ENCODE results near the gene AKAP6.

The AKAP6 gene

DNA sequence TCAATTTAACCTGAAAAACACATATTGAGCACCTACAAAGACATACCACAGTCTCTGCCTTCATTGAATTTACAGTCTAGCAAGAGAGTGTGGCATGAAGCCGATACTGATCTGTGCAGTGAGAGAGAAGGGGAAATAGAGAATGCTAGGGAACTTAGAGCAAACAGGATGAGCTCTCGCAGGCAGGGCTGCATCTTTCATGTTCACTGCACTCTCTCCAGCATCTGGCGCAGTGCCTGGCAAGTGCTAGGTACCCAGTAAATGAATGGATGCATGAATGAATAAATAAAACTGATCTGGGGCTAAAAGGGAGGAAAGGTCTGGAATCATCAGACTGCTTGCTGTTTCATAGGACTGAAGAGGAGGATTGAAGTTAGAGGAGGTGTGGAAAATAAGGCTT lies 353.1 kb downstream of the AKAP6 start:
- no peak for DNase-seq

DNA sequence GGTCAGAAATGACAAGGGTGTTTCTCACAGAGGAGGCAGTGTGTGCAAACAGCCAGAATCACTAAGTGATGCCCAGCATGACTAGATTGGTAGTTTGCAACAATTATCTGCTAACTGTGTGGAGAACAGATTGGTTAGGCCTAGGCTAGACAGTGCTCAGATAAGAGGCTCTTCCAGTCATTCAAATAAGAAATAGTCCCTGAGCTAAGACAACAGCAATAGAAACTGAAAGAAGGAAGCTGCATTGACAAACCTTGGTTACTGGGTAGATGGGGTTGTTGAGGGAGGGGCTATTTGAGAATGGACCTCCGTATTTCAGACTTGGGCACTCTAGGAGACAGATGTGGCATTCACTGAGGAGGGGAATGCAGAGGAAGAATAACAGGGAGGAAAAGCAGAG lies 354.6 kb downstream of the AKAP6 start:
- no peak for DNase-seq

DNA sequence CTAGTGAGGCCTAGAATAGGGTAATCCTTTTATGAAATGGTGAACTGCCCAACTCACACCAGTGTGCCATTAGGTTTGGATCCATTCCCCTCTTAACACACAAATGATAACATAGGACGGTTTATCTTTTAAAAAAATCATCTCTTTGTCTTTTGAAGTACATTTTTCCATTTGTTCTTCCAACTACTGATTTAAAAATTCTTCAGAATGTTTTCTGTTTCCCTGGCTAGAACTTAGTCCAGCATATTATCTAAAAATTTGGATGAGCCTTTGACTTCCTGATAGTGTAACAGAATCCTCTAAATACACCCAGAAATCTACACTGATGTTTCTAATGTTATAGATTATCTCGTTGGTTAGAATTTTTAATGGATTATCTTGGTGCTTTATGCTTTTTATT lies 359.8 kb downstream of the AKAP6 start:
- DNase-seq = no peak

DNA sequence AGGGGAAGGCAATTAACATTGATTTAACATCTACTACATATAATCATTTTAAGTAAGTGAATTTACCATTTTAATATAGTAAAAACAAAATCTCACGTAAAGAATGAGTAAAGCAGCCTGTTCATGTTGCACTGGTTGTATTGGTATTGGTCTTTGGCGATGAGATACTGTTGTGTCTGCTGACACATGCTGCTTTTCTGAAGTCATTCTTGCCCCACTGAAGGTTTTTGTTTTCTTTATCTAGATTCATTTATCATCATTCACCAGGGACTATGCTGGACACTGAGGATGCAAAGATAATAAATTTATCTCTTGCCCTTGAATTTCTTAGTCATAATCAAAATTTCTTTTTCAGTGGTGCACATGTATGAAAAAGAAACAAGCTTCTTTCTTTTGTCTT lies 363.3 kb downstream of the AKAP6 start:
- DNase-seq = no peak

DNA sequence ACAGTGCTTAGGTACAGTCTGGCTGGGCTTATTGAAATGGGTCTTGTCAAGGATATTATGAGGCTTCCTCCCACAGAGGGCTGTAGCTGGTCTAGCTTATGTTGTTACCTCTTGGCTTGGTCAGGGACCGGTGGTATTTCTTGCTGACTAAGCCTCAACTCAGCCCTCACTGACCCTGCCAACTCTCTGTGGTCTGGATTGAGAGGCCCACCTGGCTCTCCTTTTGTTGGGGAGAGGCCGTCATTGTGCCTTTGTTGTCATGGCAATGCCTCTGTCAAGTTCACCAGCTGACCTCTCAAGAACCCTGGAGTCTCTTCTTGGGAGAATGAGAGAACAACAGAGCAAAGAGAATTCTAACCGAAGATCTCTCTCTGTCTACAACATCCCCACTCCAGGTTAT lies 364.0 kb downstream of the AKAP6 start:
- DNase-seq = no peak

DNA sequence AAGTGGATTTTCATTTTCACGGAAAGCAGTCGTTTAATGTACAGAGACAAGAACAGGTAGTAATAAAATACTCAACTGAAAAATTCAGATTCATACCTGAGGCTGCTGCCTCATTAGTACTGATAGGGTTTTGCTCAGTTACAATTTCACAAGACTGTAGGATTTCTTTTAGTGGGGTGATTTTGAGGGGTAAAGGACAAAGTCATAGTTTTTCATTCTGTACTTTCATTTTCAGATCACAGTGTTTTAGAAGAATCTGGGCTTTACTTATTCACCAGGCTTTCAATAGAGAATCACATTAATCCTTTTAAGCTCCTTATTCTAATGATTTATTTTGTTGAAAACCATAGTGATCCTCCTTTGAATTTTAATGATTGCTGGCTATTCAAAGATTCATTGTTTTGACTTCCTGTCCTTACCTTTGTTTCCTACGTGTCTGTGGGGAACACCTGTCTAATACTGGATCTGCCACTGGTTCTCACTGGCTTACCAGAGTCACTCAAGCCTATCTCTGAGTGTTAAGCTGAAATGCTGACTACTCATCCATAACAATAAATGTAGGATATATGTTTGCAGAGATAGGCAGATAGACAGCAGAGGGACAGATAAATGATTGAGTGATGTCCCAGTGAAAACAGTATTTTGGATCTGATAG lies 365.8 kb downstream of the AKAP6 start:
- no peak for DNase-seq

DNA sequence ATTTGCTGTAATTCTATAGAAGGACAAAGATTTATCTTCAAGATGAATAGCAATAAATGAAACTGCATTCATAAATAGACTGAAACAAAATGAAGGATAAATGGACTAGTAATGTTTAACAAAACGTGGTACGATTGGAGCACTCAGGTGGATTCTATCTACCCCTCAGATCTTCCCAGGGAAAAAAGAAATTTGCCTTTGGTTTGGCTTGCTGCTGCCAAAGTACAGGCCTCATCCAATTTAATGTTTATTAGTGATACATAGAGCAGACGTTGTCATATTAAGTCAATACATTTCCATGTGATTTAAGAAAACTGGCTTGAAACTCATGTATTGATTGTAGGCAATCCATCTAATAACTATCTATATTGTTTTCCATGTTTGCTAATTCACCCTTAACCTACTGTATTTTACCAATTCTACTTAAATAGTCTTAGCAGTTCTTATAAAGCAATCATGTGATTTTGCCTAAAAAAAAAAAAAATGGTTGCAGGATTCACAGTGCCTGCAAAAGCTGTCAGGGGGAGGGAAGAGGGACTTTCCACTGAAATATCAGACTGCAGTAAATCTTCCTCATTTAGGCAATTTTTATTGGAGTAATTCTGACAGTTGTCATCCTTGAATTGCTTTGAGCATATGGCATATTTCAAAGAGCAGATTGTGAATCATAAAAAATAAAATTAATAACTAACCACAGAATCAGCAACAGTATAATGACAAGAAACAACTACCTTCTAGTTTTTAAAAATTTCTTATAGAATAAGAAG lies 367.4 kb downstream of the AKAP6 start:
- no peak for DNase-seq

DNA sequence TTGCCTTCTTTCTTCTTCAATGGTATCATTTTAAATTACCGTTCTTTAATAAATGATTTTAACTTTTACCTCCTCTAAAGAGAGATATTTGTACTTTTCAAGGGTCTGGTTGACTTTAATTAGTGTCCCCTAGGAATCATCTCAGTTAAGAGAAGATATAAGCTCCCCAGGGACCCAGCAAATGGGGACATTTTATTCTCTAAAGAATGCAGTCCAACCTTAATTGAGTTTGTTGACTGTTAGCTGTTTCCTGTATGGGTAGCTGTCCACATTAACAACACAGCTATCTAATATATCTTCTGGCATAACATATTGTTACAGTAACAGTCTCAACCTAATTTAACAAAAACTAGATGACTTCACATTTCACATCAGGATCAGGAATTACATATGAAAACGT lies 368.0 kb downstream of the AKAP6 start:
- no peak for DNase-seq

DNA sequence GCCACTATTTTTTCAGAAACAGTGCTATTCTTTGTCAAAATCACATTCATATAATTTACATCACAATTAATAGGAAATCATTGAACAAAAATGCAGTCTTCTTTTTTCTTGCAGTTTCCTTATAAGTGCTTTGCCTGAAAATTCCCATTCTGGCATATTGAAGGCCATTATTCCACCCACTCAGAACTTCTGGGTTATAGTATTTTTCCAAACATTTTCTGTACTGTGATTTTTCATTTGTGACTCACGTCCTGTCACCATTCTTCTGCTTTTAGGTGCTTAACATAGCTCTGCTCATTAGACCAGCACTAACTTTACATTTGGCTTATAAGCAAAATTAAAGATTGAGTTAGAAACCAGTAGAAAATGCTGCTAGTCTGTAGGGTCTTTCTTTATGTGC lies 368.6 kb downstream of the AKAP6 start:
- DNase-seq = no peak

DNA sequence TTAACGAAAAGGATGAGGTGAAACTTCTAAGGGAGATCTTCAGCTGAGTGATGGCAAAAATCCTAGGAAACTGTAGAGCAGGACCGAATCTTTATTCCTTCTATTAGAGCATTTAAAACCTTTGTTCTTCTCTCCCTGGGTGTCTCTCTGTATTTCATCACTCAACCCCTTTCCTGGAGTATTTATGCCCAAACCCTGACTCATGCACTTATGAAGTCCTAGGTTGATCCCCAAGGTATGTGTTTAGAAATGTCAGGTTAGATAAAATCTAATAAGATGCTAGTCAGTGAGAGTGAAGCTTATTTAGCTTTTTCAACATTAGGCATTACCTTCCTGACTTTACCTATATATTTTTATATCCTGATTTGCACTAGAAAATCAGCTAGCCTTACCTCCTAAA lies 369.7 kb downstream of the AKAP6 start:
- no peak for DNase-seq

DNA sequence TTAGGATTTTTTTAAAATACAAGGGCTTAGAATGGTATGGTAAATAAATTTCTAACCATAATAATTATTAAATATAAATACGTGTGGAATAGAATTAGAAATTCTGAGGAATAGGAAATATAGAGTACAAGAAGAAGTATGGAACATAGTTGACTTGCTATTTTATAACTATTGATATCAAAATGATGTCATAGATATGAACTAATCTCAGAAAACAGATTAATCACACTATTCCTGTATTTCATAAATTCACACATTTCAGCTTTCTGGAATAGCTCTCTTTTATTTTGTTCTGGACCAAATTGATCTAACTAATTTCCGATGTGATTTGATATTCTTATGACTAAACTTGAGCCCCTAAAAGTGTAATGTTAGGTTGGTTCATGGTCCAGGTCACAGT lies 372.4 kb downstream of the AKAP6 start:
- DNase-seq = no peak

DNA sequence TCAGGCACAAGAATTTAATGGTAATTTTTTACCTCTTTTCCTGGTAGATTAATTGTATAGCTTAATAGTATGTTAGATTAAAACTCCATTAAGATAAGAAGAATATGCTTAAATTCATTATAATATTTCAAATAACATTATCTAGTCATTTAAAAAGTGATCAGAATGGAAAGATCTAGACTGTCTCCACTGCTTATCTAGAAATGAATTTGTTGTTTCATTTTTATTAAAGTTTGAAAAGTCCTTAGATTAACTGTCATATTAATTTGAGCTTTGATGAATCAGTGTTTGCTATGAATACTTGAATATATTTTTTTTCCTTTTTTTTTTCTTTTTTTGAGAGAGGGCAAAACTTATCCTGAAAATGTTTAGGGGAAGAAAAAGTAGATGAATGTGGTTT lies 373.0 kb downstream of the AKAP6 start:
- DNase-seq = no peak

DNA sequence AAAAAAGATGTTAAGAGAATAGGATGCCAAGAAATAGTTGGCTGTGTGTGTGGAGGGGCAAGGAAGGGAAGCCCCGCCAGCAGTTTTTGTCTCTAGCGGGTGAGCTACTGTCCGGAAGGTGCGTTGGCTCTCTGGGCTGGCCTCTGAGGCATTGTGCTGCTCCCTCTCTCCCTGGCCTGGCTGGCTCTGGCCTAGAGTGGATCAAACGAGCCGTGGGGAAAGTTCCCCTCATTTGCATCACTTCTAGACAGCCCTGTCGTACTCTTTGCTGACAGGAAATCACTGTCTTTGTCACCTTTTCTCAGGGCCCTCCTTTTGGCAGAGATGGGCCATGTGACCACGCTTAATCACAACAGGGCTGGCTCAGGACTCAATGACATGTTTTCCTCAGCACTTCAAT lies 373.5 kb downstream of the AKAP6 start:
- no peak for DNase-seq

DNA sequence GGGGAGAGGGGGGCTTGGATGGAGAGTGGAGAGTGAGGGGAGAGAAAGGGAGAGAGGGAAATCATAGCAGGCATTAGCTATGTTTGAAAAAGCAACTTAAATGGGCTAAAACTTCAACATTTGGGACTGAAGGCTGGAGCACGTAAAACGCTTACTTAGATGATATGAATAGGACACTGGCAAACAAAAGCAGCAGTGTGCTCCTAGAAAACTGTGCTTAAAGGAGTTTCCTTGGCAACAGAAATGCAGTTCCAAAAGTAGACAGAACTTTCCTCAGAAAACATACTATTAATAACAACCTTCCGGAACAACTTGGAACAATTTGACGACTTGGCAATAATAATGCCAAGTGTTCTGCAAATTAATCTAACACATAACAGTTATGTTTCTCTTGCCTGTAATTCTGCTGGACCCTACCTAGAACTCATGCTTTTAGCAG lies 374.1 kb downstream of the AKAP6 start:
- DNase-seq = no peak

DNA sequence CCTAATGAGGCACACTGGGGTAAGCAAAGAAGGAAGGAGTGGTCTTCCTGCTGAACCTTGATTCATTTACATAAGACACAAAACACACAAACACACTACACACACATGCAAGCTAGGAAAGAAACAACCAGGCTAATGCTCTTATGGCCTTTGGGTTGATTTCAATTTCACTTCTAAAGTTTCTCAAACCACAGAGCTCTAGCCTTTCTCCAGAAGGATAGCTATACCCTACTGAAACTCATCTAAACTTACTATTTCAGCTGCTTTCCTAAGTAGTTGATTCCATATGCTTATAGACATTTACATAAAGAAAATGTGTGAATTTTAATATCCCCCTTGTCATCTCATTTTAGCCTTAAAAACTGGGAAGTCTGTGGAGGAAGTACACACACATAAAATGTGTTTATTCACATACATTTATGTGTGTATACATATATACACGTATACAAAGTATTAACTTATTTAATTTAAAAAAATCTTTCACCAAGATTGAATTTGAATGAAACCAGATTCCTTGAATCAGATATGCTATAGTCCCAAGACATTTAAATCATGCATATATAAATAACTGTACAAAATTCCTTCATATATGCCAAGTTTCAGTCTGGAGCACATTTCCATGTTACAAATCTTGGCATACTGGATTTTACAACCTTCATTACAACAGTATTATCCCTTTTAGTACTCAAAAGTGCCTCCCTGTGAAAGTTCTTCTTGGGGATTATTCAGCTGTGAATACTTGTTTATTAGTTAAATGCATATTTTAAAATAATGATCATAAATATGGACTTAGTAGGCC lies 377.8 kb downstream of the AKAP6 start:
- no peak for DNase-seq

DNA sequence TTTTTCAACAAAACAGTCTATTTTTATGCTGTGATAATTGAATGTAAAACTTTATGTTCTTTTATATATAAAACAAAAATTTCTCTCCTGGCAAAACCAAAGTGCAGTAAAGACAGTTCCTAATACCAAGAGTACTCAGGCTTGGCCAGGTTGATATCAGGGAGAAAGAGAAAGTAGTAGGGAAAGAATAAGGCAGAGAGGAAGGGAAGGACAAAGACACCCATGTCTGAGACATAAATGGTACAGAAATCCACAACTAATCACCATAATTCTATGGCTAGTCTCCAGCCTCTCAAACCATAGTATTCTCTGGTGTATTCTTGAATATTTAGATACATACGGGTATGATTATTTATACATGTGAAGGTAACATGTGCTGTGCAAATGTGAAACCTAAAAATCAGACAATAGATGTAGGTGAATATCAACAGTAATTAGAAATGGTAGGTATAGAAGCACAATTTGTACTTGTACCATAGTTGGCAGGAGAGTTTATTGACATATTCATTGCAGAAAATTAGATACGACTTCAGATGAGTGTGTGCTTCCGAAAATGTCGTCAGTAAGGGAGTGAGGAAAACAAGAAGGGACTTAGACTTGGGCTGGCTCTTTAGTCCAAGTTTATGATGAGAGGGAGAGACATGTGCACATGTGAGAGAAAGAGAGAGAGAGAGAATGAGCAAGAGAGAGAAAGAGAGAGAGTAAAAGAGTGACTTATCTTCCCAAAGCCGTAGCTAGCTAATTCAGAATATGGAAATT lies 378.8 kb downstream of the AKAP6 start:
- no peak for DNase-seq

DNA sequence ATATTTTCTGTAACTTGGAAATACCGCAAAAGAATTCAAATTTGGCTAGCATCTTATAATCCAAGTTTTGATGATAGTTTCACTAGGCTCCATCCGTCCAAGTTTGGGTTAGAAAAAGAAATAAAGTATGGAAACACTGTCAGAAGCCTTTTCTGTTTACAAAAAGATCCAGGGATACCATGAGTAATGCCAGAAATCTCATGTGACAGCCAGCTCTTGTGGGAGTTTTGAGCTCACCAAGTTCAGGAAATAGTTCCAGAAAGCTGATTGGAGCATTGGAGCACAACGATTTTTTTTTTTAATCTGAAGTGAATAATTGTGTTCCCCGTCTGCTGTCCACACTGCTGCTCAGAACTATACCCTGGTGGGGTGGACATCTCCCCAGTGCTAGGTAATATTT lies 379.9 kb downstream of the AKAP6 start:
- no peak for DNase-seq

DNA sequence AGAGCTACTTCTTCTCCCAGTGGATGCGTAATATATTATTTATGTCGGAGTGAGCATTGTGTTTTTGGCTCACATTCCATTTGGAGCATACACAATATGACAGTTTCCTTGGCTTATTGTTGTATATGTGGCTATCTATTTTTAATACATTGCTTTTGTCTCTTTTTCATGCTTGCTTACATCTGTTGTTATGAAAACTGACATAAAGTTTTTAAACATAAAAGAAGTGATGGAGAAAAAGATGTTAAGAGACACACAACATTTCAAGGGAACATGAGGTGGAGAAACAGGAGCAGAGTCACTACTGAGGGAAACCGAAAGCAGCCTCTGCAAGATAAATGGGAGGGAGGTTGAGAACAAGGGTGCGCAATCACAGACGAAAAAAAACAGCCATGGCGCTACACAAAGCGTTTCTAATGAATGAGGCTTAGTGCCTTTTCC lies 381.2 kb downstream of the AKAP6 start:
- DNase-seq = no peak

DNA sequence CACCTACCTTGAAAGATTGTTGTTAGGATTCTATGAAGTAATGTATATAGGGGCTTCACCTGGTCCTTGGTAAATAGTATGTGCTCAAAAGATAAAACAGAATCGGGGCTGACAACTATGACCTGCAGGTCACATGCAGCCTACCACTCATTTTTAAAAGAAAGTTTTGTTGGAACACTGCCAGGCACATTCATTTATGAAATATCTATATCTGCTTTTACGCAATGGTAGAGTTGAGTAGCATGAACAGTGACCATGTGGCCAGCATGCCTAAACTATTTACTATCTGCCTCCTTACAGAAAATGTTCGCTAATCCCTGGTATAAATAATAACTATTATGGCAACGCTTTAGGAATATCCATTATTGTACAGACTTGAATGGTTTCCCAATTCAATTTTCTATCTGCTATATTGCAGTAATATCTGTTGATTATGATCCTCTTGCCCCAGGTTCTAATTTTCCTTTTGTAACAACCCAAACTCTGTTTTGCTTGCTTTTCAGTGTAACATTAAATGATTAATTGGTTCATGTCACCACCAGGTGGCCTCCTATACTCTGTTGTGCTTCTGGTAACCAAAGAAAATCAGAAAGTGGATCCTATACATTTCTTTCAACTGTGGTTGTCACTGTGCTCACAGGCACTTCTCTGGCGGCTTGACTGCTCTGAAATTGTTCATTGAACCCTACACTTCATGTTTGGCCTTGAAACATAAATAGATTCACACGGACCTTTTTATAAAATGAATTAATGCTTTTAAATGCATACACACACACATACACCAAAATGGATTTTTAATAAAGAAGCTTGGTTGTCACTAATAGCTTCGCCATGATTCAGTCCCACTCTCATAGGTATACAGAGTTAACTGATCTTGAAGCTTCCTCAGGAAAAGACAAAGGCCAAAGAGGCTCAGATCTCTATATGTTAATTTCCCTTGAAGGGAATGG lies 381.9 kb downstream of the AKAP6 start:
- peak; percentile 54 for DNase-seq

DNA sequence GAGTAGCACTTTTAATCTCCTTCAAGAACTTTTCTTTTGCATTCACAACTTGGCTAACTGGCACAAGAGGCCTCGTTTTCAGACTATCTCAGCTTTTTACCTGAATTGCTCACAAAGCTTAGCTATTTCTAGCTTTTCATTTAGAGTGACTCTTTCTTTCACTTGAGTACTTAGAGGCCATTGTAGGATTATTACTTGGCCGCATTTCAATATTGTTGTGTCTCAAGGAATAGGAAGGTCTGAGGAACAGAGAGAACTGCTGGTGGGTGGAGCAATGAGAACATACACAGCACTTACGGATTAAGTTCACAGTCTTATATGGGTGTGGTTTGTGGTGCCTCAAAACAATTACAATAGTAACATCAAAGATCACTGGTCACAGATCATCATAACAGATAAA lies 384.8 kb downstream of the AKAP6 start:
- DNase-seq = no peak

DNA sequence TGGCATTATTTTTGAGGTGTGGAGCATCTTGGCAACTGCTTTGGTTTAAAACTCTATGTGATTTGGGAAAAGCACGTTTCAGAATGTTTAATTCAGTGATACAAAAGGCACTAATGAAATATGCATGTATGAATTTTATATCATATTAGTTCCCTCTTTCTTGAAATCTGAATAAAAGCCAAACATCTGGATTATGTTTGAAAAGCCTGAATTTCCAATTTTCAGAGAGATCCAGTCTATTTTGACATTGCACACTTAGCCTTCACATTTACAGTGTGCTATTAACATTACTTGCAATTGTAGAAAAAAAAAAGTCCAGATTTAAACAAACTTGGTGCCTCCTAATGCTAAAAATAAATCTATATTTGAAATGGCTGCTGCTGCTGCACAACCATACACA lies 390.5 kb downstream of the AKAP6 start:
- DNase-seq = no peak

DNA sequence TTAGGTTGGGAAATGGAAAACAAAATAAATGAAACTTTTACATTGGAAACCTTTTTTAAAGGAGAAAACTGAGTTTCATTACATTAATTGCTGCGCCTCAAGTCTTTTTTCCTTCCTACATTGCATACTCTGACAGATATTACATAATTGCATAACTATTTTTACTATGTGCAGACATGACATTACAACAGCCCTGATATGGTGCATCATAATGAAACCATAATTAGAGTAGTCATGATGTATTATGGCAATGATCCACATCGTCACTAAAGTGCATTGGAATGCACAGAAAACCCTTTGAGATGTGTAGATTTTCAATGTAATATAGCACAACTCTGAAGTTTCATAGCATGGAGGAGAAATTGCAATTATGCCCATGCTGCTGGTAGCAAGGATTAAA lies 391.8 kb downstream of the AKAP6 start:
- DNase-seq = no peak
